ENCODE data around the gene DPEP1.

DPEP1 gene

GRCh38 chr16:89612415-89613166 lies 851 bp upstream of the DPEP1 start:
- no peak overlapping the region for H3K4me3 ChIP-seq (ENCODE audit: low read depth, low read length)
- no peak for TF ChIP-seq CTCF (IDR thresholded peaks at IDR 0.05; ENCODE audit: low read depth, low read length, missing control alignments)
- DNase-seq (ENCODE audit: low read depth), result no peak
- in situ Hi-C loops (cut with HindIII; ENCODE audit: low sequenced_read_pairs), result no loop called here

GRCh38 chr16:89613954-89614459 lies 565 bp downstream of the DPEP1 start:
- DNase-seq (ENCODE audit: low read depth), result no peak
- H3K4me3 ChIP-seq (ENCODE audit: low read depth, low read length), result no peak overlapping the region
- in situ Hi-C loops (cut with HindIII; ENCODE audit: low sequenced_read_pairs), result no loop called here
- TF ChIP-seq CTCF (IDR thresholded peaks at IDR 0.05; ENCODE audit: low read depth, low read length, missing control alignments), result no peak

- no peak overlapping the region for H3K4me3 ChIP-seq (ENCODE audit: low read depth, low read length)
- no peak for TF ChIP-seq CTCF (IDR thresholded peaks at IDR 0.05; ENCODE audit: low read depth, low read length, missing control alignments)
- in situ Hi-C loops (cut with HindIII; ENCODE audit: low sequenced_read_pairs), result no loop called here
Measured at GRCh38 chr16:89615176-89615575, 1.7 kb downstream of the DPEP1 start.

GRCh38 chr16:89615596-89616090 lies 2.2 kb downstream of the DPEP1 start:
- in situ Hi-C loops (cut with HindIII; ENCODE audit: low sequenced_read_pairs), result no loop called here
- H3K4me3 ChIP-seq (ENCODE audit: low read depth, low read length), result no peak overlapping the region
- TF ChIP-seq CTCF (IDR thresholded peaks at IDR 0.05; ENCODE audit: low read depth, low read length, missing control alignments), result peak; percentile 78
- DNase-seq (ENCODE audit: low read depth), result no peak

More at GRCh38 chr16:89615176-89615575, 1.7 kb downstream of the DPEP1 start:
- no peak for DNase-seq (ENCODE audit: low read depth)

GRCh38 chr16:89616623-89617022 lies 3.2 kb downstream of the DPEP1 start:
- TF ChIP-seq CTCF (IDR thresholded peaks at IDR 0.05; ENCODE audit: low read depth, low read length, missing control alignments), result no peak
- in situ Hi-C loops (cut with HindIII; ENCODE audit: low sequenced_read_pairs), result no loop called here
- no peak overlapping the region for H3K4me3 ChIP-seq (ENCODE audit: low read depth, low read length)
- DNase-seq (ENCODE audit: low read depth), result no peak

GRCh38 chr16:89617036-89617435 lies 3.6 kb downstream of the DPEP1 start:
- no peak for TF ChIP-seq CTCF (IDR thresholded peaks at IDR 0.05; ENCODE audit: low read depth, low read length, missing control alignments)
- in situ Hi-C loops (cut with HindIII; ENCODE audit: low sequenced_read_pairs), result no loop called here
- H3K4me3 ChIP-seq (ENCODE audit: low read depth, low read length), result no peak overlapping the region
- DNase-seq (ENCODE audit: low read depth), result no peak

Data from astrocyte of the cerebellum (primary cell).